HepG2 (cell line): Measurements from ENCODE around the gene CCDC197. TPM values are rescaled to one million over a fixed set of nuclear protein-coding genes. Genes with fewer than 3 reads are reported as not detected.
A peak's percentile ranks its signal among the peaks of the same experiment; 100 is the strongest.

Source experiments
- BRD4 ChIP-seq: sonication (generic); formaldehyde crosslinking; IDR thresholded peaks from 2 replicates; pipeline ENCODE4 v1.4.0; 2020; ENCODE audit warnings: missing genetic modification reagents
- DMAP1 ChIP-seq: IDR thresholded peaks from 2 replicates; pipeline ENCODE4 v1.6.1; 2016
- DNMT1 ChIP-seq: sonication (generic); formaldehyde crosslinking; IDR thresholded peaks from 2 replicates; pipeline ENCODE4 v1.5.1; 2020; ENCODE audit warnings: mild to moderate bottlenecking, missing genetic modification reagents
- HDAC1 ChIP-seq: sonication (generic); formaldehyde crosslinking; IDR thresholded peaks from 2 replicates; pipeline ENCODE4 v1.5.1; 2020; ENCODE audit warnings: mild to moderate bottlenecking, missing genetic modification reagents
- KAT7 ChIP-seq: IDR thresholded peaks from 2 replicates; pipeline ENCODE4 v1.6.1; 2018; ENCODE audit warnings: borderline replicate concordance, missing compliant biosample characterization
- KLF11 ChIP-seq: IDR thresholded peaks from 2 replicates; pipeline ENCODE4 v1.6.1; 2016; ENCODE audit warnings: missing compliant biosample characterization
- MATR3 ChIP-seq: sonication (generic); formaldehyde crosslinking; IDR thresholded peaks from 2 replicates; pipeline ENCODE4 v1.4.0; 2020; ENCODE audit warnings: missing genetic modification reagents
- MEF2D ChIP-seq: sonication (generic); formaldehyde crosslinking; IDR thresholded peaks from 2 replicates; pipeline ENCODE4 v1.5.1; 2020; ENCODE audit warnings: mild to moderate bottlenecking, missing genetic modification reagents
- PAF1 ChIP-seq: IDR thresholded peaks from 2 replicates; pipeline ENCODE4 v1.6.1; 2016; ENCODE audit warnings: missing genetic modification reagents, missing compliant biosample characterization
- PAX8 ChIP-seq: sonication (generic); formaldehyde crosslinking; IDR thresholded peaks from 2 replicates; pipeline ENCODE4 v1.8.0; 2022; ENCODE audit warnings: mild to moderate bottlenecking, missing genetic modification reagents, borderline replicate concordance
- RAD21 ChIP-seq: fragments of 450-650 bp; formaldehyde crosslinking; IDR thresholded peaks from 2 replicates; pipeline ENCODE4 v1.5.0; 2020; ENCODE audit warnings: mild to moderate bottlenecking
- RBM22 ChIP-seq: fragments of 200-400 bp; formaldehyde crosslinking; optimal IDR thresholded peaks from 2 replicates; pipeline ENCODE3; 2017; ENCODE audit warnings: mild to moderate bottlenecking, low read length, moderate library complexity
- SALL1 ChIP-seq: sonication (generic); formaldehyde crosslinking; IDR thresholded peaks from 2 replicates; pipeline ENCODE4 v1.8.0; 2022; ENCODE audit warnings: mild to moderate bottlenecking, missing genetic modification reagents
- SNAPC5 ChIP-seq: sonication (generic); formaldehyde crosslinking; IDR thresholded peaks from 2 replicates; pipeline ENCODE4 v1.8.1; 2023; ENCODE audit warnings: mild to moderate bottlenecking, missing genetic modification reagents, borderline replicate concordance
- SP4 ChIP-seq: sonication (generic); formaldehyde crosslinking; IDR thresholded peaks from 2 replicates; pipeline ENCODE4 v1.8.1; 2023; ENCODE audit warnings: mild to moderate bottlenecking, missing genetic modification reagents
- ZFY ChIP-seq: sonication (generic); formaldehyde crosslinking; IDR thresholded peaks from 2 replicates; pipeline ENCODE4 v1.4.0; 2020; ENCODE audit warnings: missing genetic modification reagents
- ZNF276 ChIP-seq: sonication (generic); formaldehyde crosslinking; IDR thresholded peaks from 2 replicates; pipeline ENCODE4 v1.4.0; 2020; ENCODE audit warnings: mild to moderate bottlenecking, low read depth, missing genetic modification reagents
- ZNF34 ChIP-seq: sonication (generic); formaldehyde crosslinking; IDR thresholded peaks from 2 replicates; pipeline ENCODE4 v1.4.0; 2020; ENCODE audit warnings: mild to moderate bottlenecking, missing genetic modification reagents, borderline replicate concordance
- ZNF496 ChIP-seq: sonication (generic); formaldehyde crosslinking; IDR thresholded peaks from 2 replicates; pipeline ENCODE4 v1.8.1; 2023; ENCODE audit warnings: mild to moderate bottlenecking, moderate library complexity, missing genetic modification reagents; ENCODE audit not compliant: insufficient replicate concordance
- ZNF577 ChIP-seq: sonication (generic); formaldehyde crosslinking; IDR thresholded peaks from 2 replicates; pipeline ENCODE4 v1.4.0; 2020; ENCODE audit warnings: mild to moderate bottlenecking, low read depth, missing genetic modification reagents, borderline replicate concordance
- ZNF737 ChIP-seq: sonication (generic); formaldehyde crosslinking; IDR thresholded peaks from 2 replicates; pipeline ENCODE4 v1.5.0; 2020; ENCODE audit warnings: missing genetic modification reagents, mild to moderate bottlenecking, borderline replicate concordance
- ZNF768 ChIP-seq: sonication (generic); formaldehyde crosslinking; IDR thresholded peaks from 2 replicates; pipeline ENCODE4 v1.4.0; 2020; ENCODE audit warnings: missing genetic modification reagents
- polyA plus RNA-seq, 8 experiments: library from polyadenylated mRNA; depleted of rRNA in 3 of 8; stranded (reverse) in 7 of 8; unstranded in 1 of 8; fragments of >200 nt; fragmentation: Illumina TruSeq in 4 of 8; extraction: Trizol in 4 of 8; gene quantifications; 2 replicates each; pipeline versions ENCODE4 v1.2.1 to v1.2.3, GENCODE V29; 2011 to 2016; ENCODE audit warnings: low read depth in 4 of 8, missing spikeins in 1 of 8, mixed read lengths in 1 of 8; ENCODE audit not compliant: insufficient read depth in 1 of 8
- total RNA-seq, 5 experiments: library from RNA; depleted of rRNA; stranded (reverse); fragments of >200 nt; fragmentation: Illumina TruSeq; extraction: Trizol; gene quantifications; 2 replicates each; pipeline ENCODE4 v1.2.3, GENCODE V29; 2016; ENCODE audit warnings: low read depth in 1 of 5
- TF ChIP-seq, protein P1 (sequence below): sonication (generic); formaldehyde crosslinking; IDR thresholded peaks from 2 replicates; pipeline ENCODE4 v1.4.0; 2020; ENCODE audit warnings: missing genetic modification reagents, borderline replicate concordance
- TF ChIP-seq, protein P2 (sequence below): sonication (generic); formaldehyde crosslinking; conservative IDR thresholded peaks from 2 replicates; pipeline ENCODE4 v1.4.0; 2020; ENCODE audit warnings: missing genetic modification reagents

CCDC197 gene
- total and polyA plus RNA-seq, 2 of the 13 experiments (the other 11 are each of a cell fraction or from before 2014, with no cell fraction given): 0.11 to 0.13 TPM

DNA sequence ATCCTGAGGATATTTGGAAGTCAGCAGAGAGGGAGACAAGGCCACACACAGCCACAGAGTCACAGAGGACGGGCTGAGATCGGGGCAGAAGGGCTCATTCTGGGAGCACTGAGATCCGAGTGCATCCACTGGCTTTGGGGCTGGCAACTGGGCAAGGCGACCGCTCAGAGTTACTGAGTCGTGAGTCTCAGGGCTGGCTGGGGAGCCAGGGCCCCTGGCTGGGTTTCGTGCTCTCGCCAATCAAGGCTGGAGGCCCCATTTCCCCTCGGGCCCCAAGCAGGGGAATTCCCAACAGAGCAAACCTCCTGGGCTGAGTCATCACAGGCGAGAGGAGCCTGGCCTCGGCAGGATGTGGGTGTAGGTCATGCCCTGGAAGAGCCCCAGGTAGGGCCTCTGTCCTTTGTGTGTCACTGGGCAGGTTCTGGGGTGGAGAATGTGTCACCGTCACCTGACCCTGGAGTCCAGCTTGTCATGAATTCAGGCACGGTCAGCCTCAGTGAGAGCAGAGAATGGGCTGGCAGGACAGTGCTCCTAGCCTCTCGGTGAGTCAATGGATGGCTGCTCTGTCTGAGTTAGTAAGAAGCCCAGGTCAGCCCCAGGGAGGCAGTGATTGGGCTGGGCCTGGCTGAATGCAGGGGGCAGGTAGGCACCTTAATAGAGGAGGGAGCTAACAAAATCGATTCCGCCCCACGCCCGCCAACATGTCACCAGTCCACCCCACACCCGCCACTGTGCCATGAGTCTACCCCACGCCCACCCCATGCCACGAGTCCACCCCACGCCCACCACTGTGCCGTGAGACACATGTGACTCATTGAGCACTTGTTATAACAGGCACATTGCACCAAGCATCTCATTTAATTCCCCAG lies 37.6 kb upstream of the CCDC197 start (continued):
- 0 out of 2 replicates have a peak, but pooled peaks have one; percentile 55 for TF ChIP-seq SP4 (CRISPR knock-in tag)
- no peak for TF ChIP-seq PAF1 (CRISPR knock-in tag)
- peak; percentile 20; the same call in 1 of the 2 replicates for TF ChIP-seq RAD21 (CRISPR knock-in tag)
- no peak for TF ChIP-seq MATR3 (CRISPR knock-in tag)
- no peak for TF ChIP-seq ZNF276
- TF ChIP-seq RBM22: no peak
- peak; percentile 96 for TF ChIP-seq MEF2D (CRISPR knock-in tag)
- no peak; the same call in 1 of the 2 replicates for TF ChIP-seq DNMT1 (CRISPR knock-in tag)
- TF ChIP-seq SALL1: peak; percentile 95
- TF ChIP-seq, protein P1, sequence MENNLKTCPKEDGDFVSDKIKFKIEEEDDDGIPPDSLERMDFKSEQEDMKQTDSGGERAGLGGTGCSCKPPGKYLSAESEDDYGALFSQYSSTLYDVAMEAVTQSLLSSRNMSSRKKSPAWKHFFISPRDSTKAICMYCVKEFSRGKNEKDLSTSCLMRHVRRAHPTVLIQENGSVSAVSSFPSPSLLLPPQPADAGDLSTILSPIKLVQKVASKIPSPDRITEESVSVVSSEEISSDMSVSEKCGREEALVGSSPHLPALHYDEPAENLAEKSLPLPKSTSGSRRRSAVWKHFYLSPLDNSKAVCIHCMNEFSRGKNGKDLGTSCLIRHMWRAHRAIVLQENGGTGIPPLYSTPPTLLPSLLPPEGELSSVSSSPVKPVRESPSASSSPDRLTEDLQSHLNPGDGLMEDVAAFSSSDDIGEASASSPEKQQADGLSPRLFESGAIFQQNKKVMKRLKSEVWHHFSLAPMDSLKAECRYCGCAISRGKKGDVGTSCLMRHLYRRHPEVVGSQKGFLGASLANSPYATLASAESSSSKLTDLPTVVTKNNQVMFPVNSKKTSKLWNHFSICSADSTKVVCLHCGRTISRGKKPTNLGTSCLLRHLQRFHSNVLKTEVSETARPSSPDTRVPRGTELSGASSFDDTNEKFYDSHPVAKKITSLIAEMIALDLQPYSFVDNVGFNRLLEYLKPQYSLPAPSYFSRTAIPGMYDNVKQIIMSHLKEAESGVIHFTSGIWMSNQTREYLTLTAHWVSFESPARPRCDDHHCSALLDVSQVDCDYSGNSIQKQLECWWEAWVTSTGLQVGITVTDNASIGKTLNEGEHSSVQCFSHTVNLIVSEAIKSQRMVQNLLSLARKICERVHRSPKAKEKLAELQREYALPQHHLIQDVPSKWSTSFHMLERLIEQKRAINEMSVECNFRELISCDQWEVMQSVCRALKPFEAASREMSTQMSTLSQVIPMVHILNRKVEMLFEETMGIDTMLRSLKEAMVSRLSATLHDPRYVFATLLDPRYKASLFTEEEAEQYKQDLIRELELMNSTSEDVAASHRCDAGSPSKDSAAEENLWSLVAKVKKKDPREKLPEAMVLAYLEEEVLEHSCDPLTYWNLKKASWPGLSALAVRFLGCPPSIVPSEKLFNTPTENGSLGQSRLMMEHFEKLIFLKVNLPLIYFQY (CRISPR knock-in tag): peak; percentile 86; the same call in 1 of the 2 replicates
- no peak; the same call in 1 of the 2 replicates for TF ChIP-seq KAT7 (CRISPR knock-in tag)
- TF ChIP-seq ZNF737 (CRISPR knock-in tag): no peak
- peak; percentile 97 for TF ChIP-seq HDAC1 (CRISPR knock-in tag)
- TF ChIP-seq, protein P2, sequence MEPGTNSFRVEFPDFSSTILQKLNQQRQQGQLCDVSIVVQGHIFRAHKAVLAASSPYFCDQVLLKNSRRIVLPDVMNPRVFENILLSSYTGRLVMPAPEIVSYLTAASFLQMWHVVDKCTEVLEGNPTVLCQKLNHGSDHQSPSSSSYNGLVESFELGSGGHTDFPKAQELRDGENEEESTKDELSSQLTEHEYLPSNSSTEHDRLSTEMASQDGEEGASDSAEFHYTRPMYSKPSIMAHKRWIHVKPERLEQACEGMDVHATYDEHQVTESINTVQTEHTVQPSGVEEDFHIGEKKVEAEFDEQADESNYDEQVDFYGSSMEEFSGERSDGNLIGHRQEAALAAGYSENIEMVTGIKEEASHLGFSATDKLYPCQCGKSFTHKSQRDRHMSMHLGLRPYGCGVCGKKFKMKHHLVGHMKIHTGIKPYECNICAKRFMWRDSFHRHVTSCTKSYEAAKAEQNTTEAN (CRISPR knock-in tag): peak; percentile 81
- no peak for TF ChIP-seq ZNF34
- TF ChIP-seq SNAPC5 (CRISPR knock-in tag): no peak
- TF ChIP-seq KLF11 (CRISPR knock-in tag): peak; percentile 8; the same call in 1 of the 2 replicates
- TF ChIP-seq DMAP1 (CRISPR knock-in tag): peak; percentile 91
- TF ChIP-seq PAX8 (CRISPR knock-in tag): no peak
- peak; percentile 57; the same call in 1 of the 2 replicates for TF ChIP-seq BRD4 (CRISPR knock-in tag)
- TF ChIP-seq ZNF496 (CRISPR knock-in tag): no peak
- TF ChIP-seq ZNF768 (CRISPR knock-in tag): peak; percentile 57; the same call in 1 of the 2 replicates
- no peak for TF ChIP-seq ZNF577
- peak; percentile 75 for TF ChIP-seq ZFY (CRISPR knock-in tag)
